Left renal cortex interstitium (tissue), 4 donors: ENCODE measurements around the gene ERLIN1. TPM values are rescaled to one million over a fixed set of nuclear protein-coding genes. Genes with fewer than 3 reads are reported as not detected.
"Not testable (repeated sequence)": the region's sequence is repeated elsewhere in the genome, so short reads cannot be mapped to it uniquely, and the experiment has no call there.

Experiments
- DNase-seq, 4 donors: peaks; one replicate each; pipeline ENCODE4 v3.0.0-alpha.2; 2013; ENCODE audit warnings: low read depth in 4 of 4, low spot score in 2 of 4, missing footprints in 1 of 4
- polyA plus RNA-seq, 4 donors: library from polyadenylated mRNA; unstranded; fragments of 120-200 nt; gene quantifications; one replicate each; pipeline ENCODE4 v1.2.1, GENCODE V29; 2013; ENCODE audit not compliant: insufficient read length in 4 of 4

ERLIN1 gene
- polyA plus RNA-seq, 4 donors = 46.7 to 59.2 (median 48.8) TPM

GRCh38 chr10:100138921-100139496, 46.8 kb downstream of the ERLIN1 start:
- no peak for DNase-seq

GRCh38 chr10:100135486-100135885, 50.3 kb downstream of the ERLIN1 start:
- DNase-seq = no peak

- DNase-seq = no peak
These were observed 52.0 kb downstream of the ERLIN1 start for GRCh38 chr10:100133801-100134200.

GRCh38 chr10:100132427-100132826, 53.4 kb downstream of the ERLIN1 start:
- no peak for DNase-seq

GRCh38 chr10:100131571-100131970, 54.3 kb downstream of the ERLIN1 start:
- no peak for DNase-seq

GRCh38 chr10:100130831-100131230, 55.0 kb downstream of the ERLIN1 start:
- DNase-seq = peak in 2 of 4 donors; percentile 18 to 19

- no peak for DNase-seq
These were observed 56.4 kb downstream of the ERLIN1 start for GRCh38 chr10:100129424-100129823.

GRCh38 chr10:100128951-100129350, 56.9 kb downstream of the ERLIN1 start:
- no peak for DNase-seq

- not testable (repeated sequence) for DNase-seq
These were observed 60.5 kb downstream of the ERLIN1 start for GRCh38 chr10:100125335-100125734.

GRCh38 chr10:100124097-100124496, 61.7 kb downstream of the ERLIN1 start:
- no peak for DNase-seq

GRCh38 chr10:100122780-100123179, 63.0 kb downstream of the ERLIN1 start:
- no peak for DNase-seq

- no peak for DNase-seq
These were observed 65.3 kb downstream of the ERLIN1 start for GRCh38 chr10:100120550-100120949.

- DNase-seq = no peak
These were observed 66.1 kb downstream of the ERLIN1 start for GRCh38 chr10:100119726-100120125.

- peak in 1 of 4 donors; percentile 10 for DNase-seq
These were observed 70.7 kb downstream of the ERLIN1 start for GRCh38 chr10:100114976-100115770.

GRCh38 chr10:100114460-100114859, 71.4 kb downstream of the ERLIN1 start:
- DNase-seq = no peak

- DNase-seq = no peak
These were observed 76.2 kb downstream of the ERLIN1 start for GRCh38 chr10:100109670-100110069.

- DNase-seq = no peak
These were observed 79.0 kb downstream of the ERLIN1 start for GRCh38 chr10:100106865-100107264.

GRCh38 chr10:100104300-100104699, 81.5 kb downstream of the ERLIN1 start:
- DNase-seq = no peak

- DNase-seq = no peak
These were observed 82.2 kb downstream of the ERLIN1 start for GRCh38 chr10:100103581-100103980.

GRCh38 chr10:100101192-100102076, 84.4 kb downstream of the ERLIN1 start:
- DNase-seq = no peak

GRCh38 chr10:100100651-100101184, 85.1 kb downstream of the ERLIN1 start:
- DNase-seq = no peak
